ENCODE results near the gene PNLIPRP1. TPM values are rescaled to one million over a fixed set of nuclear protein-coding genes. Genes with fewer than 3 reads are reported as not detected.
A peak's percentile ranks its signal among the peaks of the same experiment; 100 is the strongest.

Gene PNLIPRP1
- total RNA-seq, 1 experiment from 2014 or later: not detected

GRCh38 chr10:116630020-116630419 is 39.3 kb downstream of the PNLIPRP1 start:
- DNase-seq (ENCODE audit: low read depth): no peak

GRCh38 chr10:116631871-116632295 is 41.1 kb downstream of the PNLIPRP1 start:
- DNase-seq (ENCODE audit: low read depth): no peak

GRCh38 chr10:116632596-116633215 is 41.9 kb downstream of the PNLIPRP1 start:
- no peak for DNase-seq (ENCODE audit: low read depth)

DNA sequence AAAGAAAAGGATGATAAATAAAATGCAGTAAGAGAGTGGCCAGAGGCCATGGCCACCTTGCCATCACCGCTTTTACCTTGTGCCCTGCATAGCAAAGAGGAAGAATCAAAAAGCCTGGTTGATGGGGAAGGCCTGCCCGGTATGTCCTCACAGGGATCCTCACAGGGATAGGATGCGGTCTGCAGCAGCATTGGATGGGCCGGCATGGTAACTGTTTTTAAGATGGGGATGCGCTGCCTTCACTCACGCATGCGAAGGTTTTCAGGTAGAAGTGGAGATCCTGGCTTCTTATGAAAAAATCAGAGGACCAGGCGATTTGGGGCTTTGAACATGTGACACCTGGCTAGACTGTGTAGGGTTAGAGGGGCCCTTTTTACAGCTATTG is 42.4 kb downstream of the PNLIPRP1 start:
- no peak for DNase-seq (ENCODE audit: low read depth)

GRCh38 chr10:116634126-116634975 is 43.6 kb downstream of the PNLIPRP1 start:
- DNase-seq (ENCODE audit: low read depth): no peak

GRCh38 chr10:116636385-116636784 is 45.6 kb downstream of the PNLIPRP1 start:
- DNase-seq (ENCODE audit: low read depth): no peak

- DNase-seq (ENCODE audit: low read depth): no peak
These were observed 46.2 kb downstream of the PNLIPRP1 start for GRCh38 chr10:116636976-116637375.

DNA sequence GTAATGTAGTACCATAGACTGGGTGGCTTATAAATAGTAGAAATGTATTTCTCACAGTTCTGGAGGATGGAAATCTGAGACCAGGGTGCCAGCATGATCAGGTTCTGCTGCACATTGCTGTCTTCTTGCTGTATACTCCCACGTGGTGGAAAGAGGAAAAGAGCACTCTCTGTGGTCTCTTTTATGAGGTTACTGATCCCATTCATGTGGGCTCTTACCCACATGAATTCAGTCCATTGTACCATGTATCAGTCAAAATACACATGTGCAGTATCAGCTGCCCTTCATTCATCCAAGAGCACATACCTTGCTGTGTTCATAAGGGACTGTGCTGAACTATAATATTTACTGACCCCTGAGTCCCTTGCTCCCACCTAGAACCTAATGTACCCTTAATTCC is 47.1 kb downstream of the PNLIPRP1 start:
- peak; percentile 15 for DNase-seq (ENCODE audit: low read depth)

DNA sequence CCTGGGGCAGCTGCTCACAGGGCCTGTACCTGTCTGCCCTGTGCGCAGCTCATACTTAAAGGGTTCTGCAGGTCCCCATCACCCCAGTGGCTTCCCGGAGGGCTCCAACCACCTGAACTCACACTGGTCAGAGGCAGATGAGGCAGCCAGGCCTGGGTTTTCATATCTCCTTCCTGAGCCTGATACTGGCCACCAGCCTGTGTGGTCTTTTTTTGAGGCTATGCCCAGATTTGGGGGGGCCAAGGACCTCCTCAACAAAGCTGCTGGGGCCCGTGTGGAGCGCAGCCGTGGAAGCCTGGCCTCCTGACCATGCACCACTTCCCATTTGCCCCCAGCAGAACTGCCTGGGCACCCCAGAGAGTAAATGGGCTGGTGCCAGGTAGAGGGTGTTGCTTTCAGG is 55.7 kb downstream of the PNLIPRP1 start:
- no peak for DNase-seq (ENCODE audit: low read depth)

DNA sequence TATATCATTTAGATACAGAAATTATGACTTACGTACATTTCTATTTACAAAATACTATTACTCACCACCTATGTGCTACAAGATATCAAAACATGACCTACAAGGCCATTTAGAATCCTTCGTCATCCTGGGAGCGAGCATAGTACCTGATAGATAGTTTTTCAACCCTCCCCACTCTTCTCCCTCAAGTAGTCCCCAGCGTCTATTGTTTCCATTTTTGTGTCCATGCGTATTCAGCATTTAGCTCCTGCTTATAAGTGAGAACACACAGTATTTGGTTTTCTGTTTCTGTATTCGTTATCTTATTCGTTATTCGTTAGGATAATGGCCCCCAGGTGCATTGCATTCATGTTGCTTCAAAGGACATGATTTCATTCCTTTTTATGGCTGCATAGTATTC is 58.1 kb downstream of the PNLIPRP1 start:
- no peak for DNase-seq (ENCODE audit: low read depth)

DNA sequence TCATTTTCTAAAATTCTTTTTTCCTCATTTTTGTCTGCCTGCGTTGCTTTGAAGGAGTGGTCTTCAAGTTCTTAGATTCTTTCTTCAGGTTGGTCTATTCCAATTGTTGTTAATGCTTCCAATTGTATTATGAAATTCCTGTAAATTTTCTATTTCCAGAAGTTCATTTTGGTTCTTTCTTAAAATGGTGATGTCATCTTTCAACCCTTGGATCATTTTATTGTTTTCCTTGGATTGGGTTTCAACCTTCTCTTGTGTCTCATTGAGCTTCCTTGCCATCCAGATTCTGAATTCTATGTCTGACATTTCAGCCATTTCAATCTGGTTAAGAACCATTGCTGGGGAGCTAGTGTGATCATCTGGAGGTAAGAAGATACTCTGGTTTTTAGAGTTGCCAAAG is 63.1 kb downstream of the PNLIPRP1 start:
- no peak for DNase-seq (ENCODE audit: low read depth)

DNA sequence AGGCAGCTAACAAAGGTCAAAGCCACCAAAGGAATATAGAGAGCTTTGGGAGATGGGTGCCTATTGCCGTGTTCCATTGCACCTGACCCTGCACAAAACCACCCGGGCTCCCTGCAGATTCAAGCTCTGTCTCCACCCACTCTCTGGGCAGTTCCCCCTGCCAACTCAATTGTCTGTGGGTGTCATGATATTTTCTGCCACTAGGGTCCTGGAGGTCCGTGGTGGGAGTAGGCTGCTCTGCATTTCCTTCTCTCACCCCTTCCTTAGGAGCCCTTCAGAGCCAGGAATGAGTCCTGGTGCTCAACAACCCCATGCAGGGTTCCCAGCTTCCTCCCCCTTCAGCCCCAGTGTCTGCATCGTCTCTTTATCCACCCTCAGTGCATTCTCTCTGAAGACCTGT is 64.1 kb downstream of the PNLIPRP1 start:
- DNase-seq (ENCODE audit: low read depth): peak; percentile 8

- no peak for DNase-seq (ENCODE audit: low read depth)
These were observed 64.8 kb downstream of the PNLIPRP1 start for GRCh38 chr10:116655568-116655967.

- no peak for DNase-seq (ENCODE audit: low read depth)
These were observed 65.3 kb downstream of the PNLIPRP1 start for GRCh38 chr10:116656044-116656443.

DNA sequence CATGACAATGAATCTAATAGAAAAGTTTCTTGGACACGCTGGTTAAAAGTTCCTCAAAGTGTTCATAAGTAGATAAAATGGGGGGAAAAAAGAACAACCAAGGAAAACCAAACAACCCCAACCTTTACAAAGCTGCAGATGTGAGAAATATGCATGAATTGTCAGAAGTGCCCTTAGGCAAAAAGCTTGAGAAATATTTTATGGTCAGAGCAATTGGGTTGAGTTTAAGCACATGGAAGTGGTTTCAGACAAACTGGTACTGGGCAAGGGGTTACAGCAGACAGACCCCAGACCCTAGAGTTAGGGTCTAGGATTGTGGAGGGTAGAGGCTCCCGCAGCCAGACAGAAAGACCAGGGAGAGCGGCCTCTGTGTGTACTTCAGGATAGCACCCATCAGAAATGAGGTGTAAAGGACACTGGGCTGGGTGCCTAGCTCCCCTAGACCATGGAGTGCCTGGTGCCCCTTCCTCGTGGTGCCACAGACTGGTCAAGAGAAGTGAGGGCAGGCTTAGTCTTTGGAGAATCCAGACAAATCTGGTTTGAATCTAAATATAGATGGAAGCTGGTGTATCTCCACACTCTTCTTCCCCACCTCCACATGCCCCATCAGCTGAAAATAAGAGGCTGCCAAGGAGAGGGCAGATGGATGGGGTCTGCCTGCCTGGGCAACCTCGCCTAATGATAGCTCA is 67.2 kb downstream of the PNLIPRP1 start:
- DNase-seq (ENCODE audit: low read depth): no peak

Other genes starting within 250 kb of the PNLIPRP1 start
- 0.05 and 0.13 TPM in 2 replicates for gene PNLIPRP3, start 163.1 kb upstream of the PNLIPRP1 start, total RNA-seq (2014; rRNA removed; shearing (Covaris generic))
- not detected in 2 replicates for gene PNLIP, start 45.0 kb upstream of the PNLIPRP1 start, total RNA-seq (2014; rRNA removed; shearing (Covaris generic))
- not detected in 2 replicates for gene PNLIPRP2, start 30.0 kb downstream of the PNLIPRP1 start, total RNA-seq (2014; rRNA removed; shearing (Covaris generic))
- 3.4 and 3.7 TPM in 2 replicates for gene HSPA12A, start 151.6 kb downstream of the PNLIPRP1 start, total RNA-seq (2014; rRNA removed; shearing (Covaris generic))

Data from HT1080 (cell line).